Measurements from ENCODE around the gene PALS2.

The PALS2 gene

GRCh38 chr7:24548390-24548789 is 24.9 kb upstream of the PALS2 start:
- H3K4me3 ChIP-seq (ENCODE audit: low read depth, low read length), result no peak overlapping the region
- DNase-seq (ENCODE audit: low read depth), result no peak
- TF ChIP-seq, protein P1, sequence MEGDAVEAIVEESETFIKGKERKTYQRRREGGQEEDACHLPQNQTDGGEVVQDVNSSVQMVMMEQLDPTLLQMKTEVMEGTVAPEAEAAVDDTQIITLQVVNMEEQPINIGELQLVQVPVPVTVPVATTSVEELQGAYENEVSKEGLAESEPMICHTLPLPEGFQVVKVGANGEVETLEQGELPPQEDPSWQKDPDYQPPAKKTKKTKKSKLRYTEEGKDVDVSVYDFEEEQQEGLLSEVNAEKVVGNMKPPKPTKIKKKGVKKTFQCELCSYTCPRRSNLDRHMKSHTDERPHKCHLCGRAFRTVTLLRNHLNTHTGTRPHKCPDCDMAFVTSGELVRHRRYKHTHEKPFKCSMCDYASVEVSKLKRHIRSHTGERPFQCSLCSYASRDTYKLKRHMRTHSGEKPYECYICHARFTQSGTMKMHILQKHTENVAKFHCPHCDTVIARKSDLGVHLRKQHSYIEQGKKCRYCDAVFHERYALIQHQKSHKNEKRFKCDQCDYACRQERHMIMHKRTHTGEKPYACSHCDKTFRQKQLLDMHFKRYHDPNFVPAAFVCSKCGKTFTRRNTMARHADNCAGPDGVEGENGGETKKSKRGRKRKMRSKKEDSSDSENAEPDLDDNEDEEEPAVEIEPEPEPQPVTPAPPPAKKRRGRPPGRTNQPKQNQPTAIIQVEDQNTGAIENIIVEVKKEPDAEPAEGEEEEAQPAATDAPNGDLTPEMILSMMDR (IDR thresholded peaks at IDR 0.05; ENCODE audit: low read depth, low read length), result no peak
- no peak for TF ChIP-seq POLR2A (IDR thresholded peaks at IDR 0.05; ENCODE audit: extremely low read depth, insufficient read length)
- no peak for TF ChIP-seq MAX (IDR thresholded peaks at IDR 0.05; ENCODE audit: low read depth, low read length)
- TF ChIP-seq MYC (IDR thresholded peaks at IDR 0.05; ENCODE audit: low read depth, low read length), result no peak

DNA sequence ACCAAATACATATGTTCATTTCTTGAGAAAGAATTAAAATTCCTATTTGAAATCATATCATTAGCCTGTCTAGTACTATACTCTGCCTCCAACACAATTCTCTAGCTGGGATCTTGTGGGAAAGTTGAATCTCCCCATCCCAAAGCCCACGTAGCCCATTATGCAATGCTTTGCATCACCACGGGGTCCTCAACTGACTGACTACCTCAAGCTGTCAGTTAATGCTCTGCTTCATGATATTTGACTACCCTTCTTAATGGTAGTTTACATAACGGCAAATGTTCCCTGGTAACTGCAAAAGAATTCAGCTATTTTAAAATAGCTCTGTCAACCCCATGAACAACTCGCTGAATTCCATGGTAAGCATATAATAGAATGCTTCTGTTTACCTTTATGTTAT is 23.3 kb upstream of the PALS2 start:
- no peak for TF ChIP-seq MAX (IDR thresholded peaks at IDR 0.05; ENCODE audit: low read depth, low read length)
- TF ChIP-seq, protein P1 (IDR thresholded peaks at IDR 0.05; ENCODE audit: low read depth, low read length), result no peak
- no peak for TF ChIP-seq MYC (IDR thresholded peaks at IDR 0.05; ENCODE audit: low read depth, low read length)
- TF ChIP-seq POLR2A (IDR thresholded peaks at IDR 0.05; ENCODE audit: extremely low read depth, insufficient read length), result no peak
- DNase-seq (ENCODE audit: low read depth), result no peak
- H3K4me3 ChIP-seq (ENCODE audit: low read depth, low read length), result no peak overlapping the region

DNA sequence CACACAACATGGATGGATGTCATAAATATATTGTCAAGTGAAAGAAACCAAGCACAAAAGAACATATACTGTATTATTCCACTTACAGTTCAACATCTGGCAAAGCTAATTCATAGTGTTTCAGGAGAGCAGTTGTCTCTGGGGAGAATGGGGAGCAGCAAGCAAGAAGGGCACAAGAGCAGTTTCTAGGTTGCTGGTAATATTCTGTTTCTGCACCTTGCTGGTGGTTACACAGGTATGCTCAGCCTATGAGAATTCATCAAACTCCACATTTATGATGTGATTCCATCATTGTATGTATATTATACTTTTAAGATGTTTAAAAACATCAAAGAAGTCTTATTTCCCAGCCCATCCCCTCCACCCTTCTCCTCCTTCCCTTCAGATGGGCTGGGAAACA is 18.1 kb upstream of the PALS2 start:
- no peak overlapping the region for H3K4me3 ChIP-seq (ENCODE audit: low read depth, low read length)
- TF ChIP-seq POLR2A (IDR thresholded peaks at IDR 0.05; ENCODE audit: extremely low read depth, insufficient read length), result no peak
- TF ChIP-seq MYC (IDR thresholded peaks at IDR 0.05; ENCODE audit: low read depth, low read length), result no peak
- TF ChIP-seq, protein P1 (IDR thresholded peaks at IDR 0.05; ENCODE audit: low read depth, low read length), result no peak
- no peak for TF ChIP-seq MAX (IDR thresholded peaks at IDR 0.05; ENCODE audit: low read depth, low read length)
- DNase-seq (ENCODE audit: low read depth), result no peak

GRCh38 chr7:24555719-24556118 is 17.5 kb upstream of the PALS2 start:
- TF ChIP-seq MAX (IDR thresholded peaks at IDR 0.05; ENCODE audit: low read depth, low read length), result no peak
- TF ChIP-seq, protein P1 (IDR thresholded peaks at IDR 0.05; ENCODE audit: low read depth, low read length), result no peak
- TF ChIP-seq POLR2A (IDR thresholded peaks at IDR 0.05; ENCODE audit: extremely low read depth, insufficient read length), result no peak
- TF ChIP-seq MYC (IDR thresholded peaks at IDR 0.05; ENCODE audit: low read depth, low read length), result no peak
- DNase-seq (ENCODE audit: low read depth), result no peak
- H3K4me3 ChIP-seq (ENCODE audit: low read depth, low read length), result no peak overlapping the region

DNA sequence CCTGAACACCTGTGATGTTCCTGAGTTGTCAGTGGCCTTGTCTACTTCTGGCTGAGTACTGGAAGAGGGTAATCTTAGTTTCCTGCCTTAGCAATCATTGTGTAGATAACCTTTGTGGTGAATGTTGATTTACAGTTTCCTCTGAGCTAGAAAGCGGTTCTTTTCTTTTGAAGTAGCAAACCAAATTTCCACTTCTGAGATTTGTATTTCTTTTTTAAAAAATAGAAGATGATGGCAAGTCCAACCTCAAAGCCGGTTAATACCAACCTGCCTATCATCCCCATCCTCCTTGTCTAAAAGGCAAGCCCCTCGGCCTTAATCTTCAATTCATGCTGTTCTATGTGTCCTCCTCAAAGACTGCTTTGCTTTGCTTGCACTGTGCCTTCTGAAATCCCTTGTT is 12.5 kb upstream of the PALS2 start:
- H3K4me3 ChIP-seq (ENCODE audit: low read depth, low read length), result no peak overlapping the region
- no peak for TF ChIP-seq MAX (IDR thresholded peaks at IDR 0.05; ENCODE audit: low read depth, low read length)
- DNase-seq (ENCODE audit: low read depth), result no peak

GRCh38 chr7:24566274-24566673 is 7.0 kb upstream of the PALS2 start:
- TF ChIP-seq MYC (IDR thresholded peaks at IDR 0.05; ENCODE audit: low read depth, low read length), result no peak
- no peak for TF ChIP-seq POLR2A (IDR thresholded peaks at IDR 0.05; ENCODE audit: extremely low read depth, insufficient read length)
- no peak for TF ChIP-seq MAX (IDR thresholded peaks at IDR 0.05; ENCODE audit: low read depth, low read length)
- TF ChIP-seq, protein P1 (IDR thresholded peaks at IDR 0.05; ENCODE audit: low read depth, low read length), result no peak
- no peak for DNase-seq (ENCODE audit: low read depth)
- H3K4me3 ChIP-seq (ENCODE audit: low read depth, low read length), result no peak overlapping the region
